SK-N-SH treated with all-trans-retinoic acid at 6 μM for 48 hours (cell line): ENCODE results near the gene KIAA0408.

Source experiments
- BACH2 ChIP-seq: fragments of 250-450 bp; sonication (Bioruptor Pico); IDR thresholded peaks from 2 replicates; pipeline ENCODE4 v1.9.0; 2021; ENCODE audit warnings: mild to moderate bottlenecking, borderline replicate concordance
- CSRNP3 ChIP-seq: fragments of 250-450 bp; sonication (Bioruptor Pico); IDR thresholded peaks from 2 replicates; pipeline ENCODE4 v1.5.1; 2021; ENCODE audit warnings: mild to moderate bottlenecking, moderate library complexity
- OSR1 ChIP-seq: fragments of 250-450 bp; sonication (Bioruptor Pico); IDR thresholded peaks from 2 replicates; pipeline ENCODE4 v1.8.0; 2022; ENCODE audit warnings: moderate library complexity, mild to moderate bottlenecking, inconsistent platforms
- PATZ1 ChIP-seq: fragments of 250-450 bp; sonication (Bioruptor Pico); IDR thresholded peaks from 2 replicates; pipeline ENCODE4 v1.8.0; 2020; ENCODE audit warnings: mild to moderate bottlenecking, moderate library complexity, borderline replicate concordance
- POU6F1 ChIP-seq: fragments of 250-450 bp; sonication (Bioruptor Pico); IDR thresholded peaks from 2 replicates; pipeline ENCODE4 v1.8.0; 2021; ENCODE audit warnings: low read depth, mild to moderate bottlenecking, moderate library complexity, borderline replicate concordance
- PPARA ChIP-seq: fragments of 250-450 bp; sonication (Bioruptor Pico); IDR thresholded peaks from 2 replicates; pipeline ENCODE4 v1.5.0; 2020; ENCODE audit warnings: mild to moderate bottlenecking, borderline replicate concordance
- RARB ChIP-seq: fragments of 250-450 bp; sonication (Bioruptor Pico); IDR thresholded peaks from 2 replicates; pipeline ENCODE4 v1.8.0; 2021; ENCODE audit warnings: mild to moderate bottlenecking, moderate library complexity
- SNAI2 ChIP-seq: fragments of 250-450 bp; sonication (Bioruptor Pico); IDR thresholded peaks from 2 replicates; pipeline ENCODE4 v1.5.0; 2020; ENCODE audit warnings: mild to moderate bottlenecking, moderate library complexity
- ZC3H10 ChIP-seq: fragments of 250-450 bp; sonication (Bioruptor Pico); IDR thresholded peaks from 2 replicates; pipeline ENCODE4 v1.5.1; 2021; ENCODE audit warnings: mild to moderate bottlenecking, moderate library complexity
- ZFP3 ChIP-seq: fragments of 250-450 bp; sonication (Bioruptor Pico); IDR thresholded peaks from 2 replicates; pipeline ENCODE4 v1.5.0; 2020; ENCODE audit warnings: mild to moderate bottlenecking, moderate library complexity
- ZNF70 ChIP-seq: fragments of 450-650 bp; formaldehyde crosslinking; IDR thresholded peaks from 2 replicates; pipeline ENCODE4 v1.5.0; 2020; ENCODE audit warnings: mild to moderate bottlenecking, moderate library complexity
- ZNF8 ChIP-seq: fragments of 450-650 bp; formaldehyde crosslinking; IDR thresholded peaks from 2 replicates; pipeline ENCODE4 v1.5.0; 2020; ENCODE audit warnings: mild to moderate bottlenecking, moderate library complexity

- no peak for TF ChIP-seq PATZ1 (CRISPR knock-in tag)
- TF ChIP-seq ZNF8 (CRISPR knock-in tag): no peak
- TF ChIP-seq CSRNP3 (CRISPR knock-in tag): no peak
- no peak for TF ChIP-seq PPARA (CRISPR knock-in tag)
- TF ChIP-seq ZNF70 (CRISPR knock-in tag): no peak
- no peak for TF ChIP-seq RARB (CRISPR knock-in tag)
- TF ChIP-seq ZFP3 (CRISPR knock-in tag): no peak
- TF ChIP-seq ZC3H10 (CRISPR knock-in tag): no peak
- no peak for TF ChIP-seq BACH2 (CRISPR knock-in tag)
- no peak for TF ChIP-seq SNAI2 (CRISPR knock-in tag)
- no peak for TF ChIP-seq POU6F1 (CRISPR knock-in tag)
- TF ChIP-seq OSR1 (CRISPR knock-in tag): no peak
Observed at GRCh38 chr6:127486934-127487333, 27.7 kb upstream of the KIAA0408 start.
